ENCODE results near the gene TOP3A.

Gene TOP3A

GRCh38 chr17:18257982-18258355, 56.8 kb downstream of the TOP3A start:
- intact Hi-C loops (cut with DNase I): loop anchor here (10.0 kb wide), 1 partner anchor 57 kb away; the partner anchor contains the start of genes SMCR8 and TOP3A
- DNase-seq: peak in 41 of 42 donors; percentile 48 to 91 (median 73)

- intact Hi-C loops (cut with DNase I): loop anchor here (10.0 kb wide), 1 partner anchor 57 kb away; the partner anchor contains the start of genes SMCR8 and TOP3A
- DNase-seq: peak in 17 of 42 donors; percentile 11 to 62 (median 43)
Observed at GRCh38 chr17:18257268-18257981, 57.4 kb downstream of the TOP3A start.

- intact Hi-C loops (cut with DNase I): loop anchor here (10.0 kb wide), 1 partner anchor 58 kb away; the partner anchor contains the start of genes SMCR8 and TOP3A
- no peak for DNase-seq
Observed at GRCh38 chr17:18256776-18257175, 58.0 kb downstream of the TOP3A start.

GRCh38 chr17:18256351-18256750, 58.4 kb downstream of the TOP3A start:
- no peak for DNase-seq
- intact Hi-C loops (cut with DNase I): loop anchor here (10.0 kb wide), 1 partner anchor 58 kb away; the partner anchor contains the start of genes SMCR8 and TOP3A

- intact Hi-C loops (cut with DNase I): loop anchor here (10.0 kb wide), 1 partner anchor 60 kb away; the partner anchor contains the start of genes SMCR8 and TOP3A
- no peak for DNase-seq
Observed at GRCh38 chr17:18254888-18255649, 59.7 kb downstream of the TOP3A start.

GRCh38 chr17:18253947-18254821, 60.6 kb downstream of the TOP3A start:
- intact Hi-C loops (cut with DNase I): loop anchor here (10.0 kb wide), 1 partner anchor 61 kb away; the partner anchor contains the start of genes SMCR8 and TOP3A
- no peak for DNase-seq

- intact Hi-C loops (cut with DNase I): loop anchor here (10.0 kb wide), 1 partner anchor 61 kb away; the partner anchor contains the start of genes SMCR8 and TOP3A
- DNase-seq: no peak
Observed at GRCh38 chr17:18253187-18253884, 61.5 kb downstream of the TOP3A start.

- intact Hi-C loops (cut with DNase I): loop anchor here (10.0 kb wide), 1 partner anchor 63 kb away; the partner anchor contains the start of genes SMCR8 and TOP3A
- DNase-seq: no peak
Observed at GRCh38 chr17:18252160-18252559, 62.6 kb downstream of the TOP3A start.

GRCh38 chr17:18251204-18251603, 63.6 kb downstream of the TOP3A start:
- intact Hi-C loops (cut with DNase I): loop anchor here (10.0 kb wide), 1 partner anchor 64 kb away; the partner anchor contains the start of genes SMCR8 and TOP3A

GRCh38 chr17:18250708-18251107, 64.1 kb downstream of the TOP3A start:
- intact Hi-C loops (cut with DNase I): loop anchor here (10.0 kb wide), 1 partner anchor 64 kb away; the partner anchor contains the start of genes SMCR8 and TOP3A

More at GRCh38 chr17:18251204-18251603, 63.6 kb downstream of the TOP3A start:
- DNase-seq: no peak

GRCh38 chr17:18250259-18250658, 64.5 kb downstream of the TOP3A start:
- no peak for DNase-seq
- intact Hi-C loops (cut with DNase I): loop anchor here (10.0 kb wide), 1 partner anchor 65 kb away; the partner anchor contains the start of genes SMCR8 and TOP3A

More at GRCh38 chr17:18250708-18251107, 64.1 kb downstream of the TOP3A start:
- DNase-seq: no peak

GRCh38 chr17:18248811-18249210, 66.0 kb downstream of the TOP3A start:
- DNase-seq: no peak
- intact Hi-C loops (cut with DNase I): no loop called here

- peak in 41 of 42 donors; percentile 42 to 90 (median 76) for DNase-seq
- intact Hi-C loops (cut with DNase I): no loop called here
Observed at GRCh38 chr17:18248300-18248731, 66.5 kb downstream of the TOP3A start.

- peak in 39 of 42 donors; percentile 23 to 79 (median 56) for DNase-seq
- intact Hi-C loops (cut with DNase I): no loop called here
Observed at GRCh38 chr17:18247613-18248001, 67.2 kb downstream of the TOP3A start.

- intact Hi-C loops (cut with DNase I): no loop called here
- peak in 4 of 42 donors; percentile 28 to 67 (median 42) for DNase-seq
Observed at GRCh38 chr17:18246880-18247612, 67.7 kb downstream of the TOP3A start.

GRCh38 chr17:18246109-18246725, 68.6 kb downstream of the TOP3A start:
- intact Hi-C loops (cut with DNase I): no loop called here
- DNase-seq: no peak

Data from head of caudate nucleus (tissue), 42 donors.